ENCODE measurements around the gene OR11H7.

GRCh38 chr14:20215196-20215595 lies 13.6 kb upstream of the OR11H7 start:
- TF ChIP-seq EZH2 (IDR thresholded peaks at IDR 0.05), result no peak
- TF ChIP-seq POLR2AphosphoS5 (IDR thresholded peaks at IDR 0.05; ENCODE audit: borderline replicate concordance, low read depth, low read length), result no peak
- no peak for TF ChIP-seq FOXP2 (optimal IDR thresholded peaks at IDR 0.05; ENCODE audit: control extremely low read depth, extremely low read length, insufficient read depth)

Measured in SK-N-MC (cell line).